Measurements from ENCODE around the gene RETREG1.
A peak's percentile ranks its signal among the peaks of the same experiment; 100 is the strongest.

Gene RETREG1

DNA sequence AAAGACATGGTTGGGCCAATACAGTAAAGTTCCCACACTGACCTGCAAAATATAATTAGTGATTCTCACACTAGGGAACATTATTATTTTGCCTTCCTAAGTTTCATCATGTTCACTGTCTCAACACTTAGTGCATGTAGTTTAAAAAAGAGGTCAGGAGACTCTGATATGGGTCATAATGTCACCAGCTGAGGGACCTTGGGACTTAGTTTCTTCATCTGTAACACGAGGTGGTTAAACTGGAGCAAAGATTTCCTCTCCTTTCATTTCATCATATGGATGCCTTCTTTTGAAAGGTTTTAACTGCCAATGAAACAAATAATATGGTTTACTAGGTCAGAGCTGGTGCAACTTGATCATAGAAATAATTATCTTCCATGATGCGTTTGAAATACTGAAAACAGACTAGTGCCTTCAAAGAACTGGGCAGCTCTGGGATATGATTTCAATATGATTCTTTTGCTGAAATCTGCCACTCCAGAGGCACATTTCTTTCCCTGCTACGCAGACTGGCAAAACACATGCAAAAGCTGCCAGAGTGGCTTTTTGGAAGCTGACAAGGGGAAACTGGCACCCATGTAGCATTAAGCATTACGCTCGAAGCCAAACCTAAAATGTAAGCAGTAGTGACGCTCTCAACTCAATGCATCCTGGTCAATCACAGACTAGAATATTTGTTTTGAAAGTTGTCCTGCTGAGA is 20.8 kb downstream of the RETREG1 start:
- TF ChIP-seq, protein P1, sequence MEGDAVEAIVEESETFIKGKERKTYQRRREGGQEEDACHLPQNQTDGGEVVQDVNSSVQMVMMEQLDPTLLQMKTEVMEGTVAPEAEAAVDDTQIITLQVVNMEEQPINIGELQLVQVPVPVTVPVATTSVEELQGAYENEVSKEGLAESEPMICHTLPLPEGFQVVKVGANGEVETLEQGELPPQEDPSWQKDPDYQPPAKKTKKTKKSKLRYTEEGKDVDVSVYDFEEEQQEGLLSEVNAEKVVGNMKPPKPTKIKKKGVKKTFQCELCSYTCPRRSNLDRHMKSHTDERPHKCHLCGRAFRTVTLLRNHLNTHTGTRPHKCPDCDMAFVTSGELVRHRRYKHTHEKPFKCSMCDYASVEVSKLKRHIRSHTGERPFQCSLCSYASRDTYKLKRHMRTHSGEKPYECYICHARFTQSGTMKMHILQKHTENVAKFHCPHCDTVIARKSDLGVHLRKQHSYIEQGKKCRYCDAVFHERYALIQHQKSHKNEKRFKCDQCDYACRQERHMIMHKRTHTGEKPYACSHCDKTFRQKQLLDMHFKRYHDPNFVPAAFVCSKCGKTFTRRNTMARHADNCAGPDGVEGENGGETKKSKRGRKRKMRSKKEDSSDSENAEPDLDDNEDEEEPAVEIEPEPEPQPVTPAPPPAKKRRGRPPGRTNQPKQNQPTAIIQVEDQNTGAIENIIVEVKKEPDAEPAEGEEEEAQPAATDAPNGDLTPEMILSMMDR (IDR thresholded peaks at IDR 0.05; ENCODE audit: insufficient read depth, low read depth, low read length, missing control alignments), result no peak
- no peak overlapping the region for H3K4me3 ChIP-seq (ENCODE audit: low read length)
- no peak for DNase-seq (ENCODE audit: low read depth)

DNA sequence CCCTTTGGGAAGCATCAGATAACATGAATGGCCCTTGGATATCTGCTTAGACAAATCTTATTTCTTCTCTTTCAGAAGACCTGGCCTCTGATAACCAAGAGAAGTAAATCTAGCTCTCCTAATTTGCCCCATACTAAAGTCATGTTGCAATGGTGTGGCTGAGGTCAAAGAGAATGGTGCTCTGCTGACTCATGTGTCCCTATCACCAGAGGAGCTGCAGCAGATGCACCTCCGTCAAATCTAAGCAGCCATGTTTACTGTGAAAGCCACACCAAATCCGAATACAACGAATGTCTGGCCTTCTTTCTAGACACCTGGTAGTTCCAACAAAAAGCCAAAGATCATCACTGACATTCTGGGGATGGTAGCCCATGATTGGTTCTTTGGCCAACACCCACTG is 23.2 kb downstream of the RETREG1 start:
- DNase-seq (ENCODE audit: low read depth), result no peak
- TF ChIP-seq, protein P1 (IDR thresholded peaks at IDR 0.05; ENCODE audit: insufficient read depth, low read depth, low read length, missing control alignments), result no peak

DNA sequence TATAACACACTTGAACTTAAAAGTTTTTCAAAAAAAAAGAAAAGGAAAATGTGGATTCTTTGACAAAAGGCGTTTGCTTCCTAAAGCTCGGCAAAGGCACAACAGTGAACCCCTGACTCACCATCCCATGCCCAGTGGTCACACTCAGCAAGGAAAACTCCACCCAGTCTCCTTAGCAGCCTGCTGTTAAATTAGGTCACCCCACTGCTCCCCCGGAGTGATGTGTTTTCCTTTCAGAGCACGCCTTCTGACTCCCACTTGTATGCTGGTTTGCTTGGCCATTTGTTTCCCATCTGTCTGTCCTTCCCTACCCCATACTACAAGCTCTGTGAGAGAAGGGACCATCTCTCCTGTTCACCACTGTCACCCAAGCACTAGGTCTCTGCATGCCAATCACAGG is 23.8 kb downstream of the RETREG1 start:
- H3K4me3 ChIP-seq (ENCODE audit: low read length), result no peak overlapping the region
- peak; percentile 17 for DNase-seq (ENCODE audit: low read depth)
- TF ChIP-seq, protein P1 (IDR thresholded peaks at IDR 0.05; ENCODE audit: insufficient read depth, low read depth, low read length, missing control alignments), result no peak

More for the DNA sequence above, 23.2 kb downstream of the RETREG1 start:
- H3K4me3 ChIP-seq (ENCODE audit: low read length), result no peak overlapping the region

DNA sequence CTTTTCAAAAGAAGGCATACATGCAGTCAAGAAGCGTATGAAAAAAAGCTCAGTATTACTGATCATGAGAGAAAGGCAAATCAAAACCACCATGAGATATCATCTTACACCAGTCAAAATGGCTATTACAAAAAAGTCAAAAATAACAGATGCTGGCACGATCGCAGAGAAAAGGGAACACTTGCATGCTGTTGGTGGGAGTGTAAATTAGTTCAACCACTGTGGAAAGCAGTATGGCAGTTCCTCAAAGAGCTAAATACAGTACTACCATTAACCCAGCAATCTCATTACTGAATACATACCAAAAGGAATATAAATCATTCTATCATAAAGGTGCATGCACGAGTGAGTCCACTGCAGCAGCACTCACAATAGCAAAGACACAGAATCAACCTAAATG is 24.5 kb downstream of the RETREG1 start:
- TF ChIP-seq, protein P1 (IDR thresholded peaks at IDR 0.05; ENCODE audit: insufficient read depth, low read depth, low read length, missing control alignments), result no peak
- DNase-seq (ENCODE audit: low read depth), result no peak
- H3K4me3 ChIP-seq (ENCODE audit: low read length), result no peak overlapping the region

DNA sequence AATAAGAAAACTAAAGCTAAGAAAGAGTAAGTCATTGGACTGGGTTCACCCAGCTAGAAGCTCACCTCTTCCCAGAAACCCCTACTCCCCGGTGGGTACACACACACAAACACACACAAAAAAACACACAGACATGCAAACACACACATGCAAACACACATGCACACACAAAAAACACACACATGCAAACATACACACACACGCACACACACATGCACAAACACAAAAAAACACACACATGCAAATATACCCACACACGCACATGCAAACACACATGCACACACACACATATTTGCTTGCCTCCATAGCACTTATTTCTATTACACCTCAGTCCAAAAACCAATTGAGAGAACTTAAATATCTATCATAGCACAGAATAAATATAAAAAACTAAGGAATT is 26.1 kb downstream of the RETREG1 start:
- no peak overlapping the region for H3K4me3 ChIP-seq (ENCODE audit: low read length)
- TF ChIP-seq, protein P1 (IDR thresholded peaks at IDR 0.05; ENCODE audit: insufficient read depth, low read depth, low read length, missing control alignments), result no peak
- no peak for DNase-seq (ENCODE audit: low read depth)

DNA sequence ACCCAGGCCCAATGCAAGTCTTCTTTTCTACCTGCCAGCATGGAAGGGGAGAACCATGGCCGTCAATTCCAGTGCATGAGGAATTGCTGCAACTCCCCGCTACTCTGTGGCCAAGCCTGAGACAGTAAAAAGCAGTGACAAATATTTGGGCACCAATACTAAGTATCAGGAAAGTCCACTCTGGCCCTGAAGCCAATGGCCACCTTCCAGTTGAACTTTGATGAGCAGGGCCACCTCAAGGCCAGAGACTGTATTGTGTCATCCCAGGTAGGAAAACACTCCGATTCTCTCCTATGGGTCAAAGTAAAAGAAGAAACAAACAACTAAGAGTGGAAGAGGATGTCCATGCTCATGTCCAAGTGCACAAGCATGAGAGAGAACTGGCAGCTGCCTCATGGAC is 27.1 kb downstream of the RETREG1 start:
- no peak for DNase-seq (ENCODE audit: low read depth)
- H3K4me3 ChIP-seq (ENCODE audit: low read length), result no peak overlapping the region
- TF ChIP-seq, protein P1 (IDR thresholded peaks at IDR 0.05; ENCODE audit: insufficient read depth, low read depth, low read length, missing control alignments), result no peak

Measured in epithelial cell of esophagus (primary cell).